Raji (cell line): Measurements from ENCODE around the gene SRC.

ENCODE experiments used
- POLR2A ChIP-seq: IDR thresholded peaks from 2 replicates; pipeline ENCODE4 v1.6.1; 2011; ENCODE audit warnings: low read depth, low read length, control low read depth; ENCODE audit not compliant: insufficient read depth

The SRC gene

GRCh38 chr20:37450344-37450743 lies 104.4 kb downstream of the SRC start:
- TF ChIP-seq POLR2A: no peak

- no peak for TF ChIP-seq POLR2A
These were observed 105.7 kb downstream of the SRC start for GRCh38 chr20:37451616-37452015.

GRCh38 chr20:37452236-37452635 lies 106.3 kb downstream of the SRC start:
- TF ChIP-seq POLR2A: no peak

- TF ChIP-seq POLR2A: no peak
These were observed 107.3 kb downstream of the SRC start for GRCh38 chr20:37453288-37453687.

- no peak for TF ChIP-seq POLR2A
These were observed 107.9 kb downstream of the SRC start for GRCh38 chr20:37453836-37454235.

- TF ChIP-seq POLR2A: no peak
These were observed 108.9 kb downstream of the SRC start for GRCh38 chr20:37454636-37455385.
